GM12878 (cell line): ENCODE measurements around the gene BIVM. TPM values are rescaled to one million over a fixed set of nuclear protein-coding genes. Genes with fewer than 3 reads are reported as not detected.

Source experiments
- ATAC-seq: fragments of 200-7000 bp; cut with Tn5 transposase; 3 replicates; pipeline ENCODE4 v1.9.1; 2020; ENCODE audit warnings: mild to moderate bottlenecking, moderate library complexity
- BruUV-seq: library from RNA; stranded (reverse); fragments of 400-500 nt; replicated peaks from 2 replicates; lab custom pipeline; 2021; lab: Mats Ljungman, UMichigan
- CTCF ChIA-PET: fragments of 300-600 bp; sonication (Branson Sonifier 250); formaldehyde crosslinking; extraction: SDS; loops from one replicate; lab custom pipeline; 2021; ENCODE audit warnings: inconsistent platforms; lab: Yijun Ruan, JAX
- POLR2A ChIA-PET: fragments of 350-600 bp; formaldehyde crosslinking; extraction: SDS; loops from one replicate; lab custom pipeline; 2021; ENCODE audit warnings: inconsistent platforms; lab: Charles Lee
- RAD21 ChIA-PET: fragments of 300-600 bp; sonication (Branson Sonifier 250); formaldehyde crosslinking; loops from one replicate; lab custom pipeline; 2023; ENCODE audit warnings: antibody characterized with exemption; ENCODE audit not compliant: unreplicated experiment; lab: Charles Lee
- SMC1A ChIA-PET: fragments of 300-600 bp; sonication (Branson Sonifier 250); formaldehyde crosslinking; loops from one replicate; lab custom pipeline; 2023; ENCODE audit not compliant: unreplicated experiment, uncharacterized antibody; lab: Charles Lee
- DNase-seq: peaks from one replicate; pipeline ENCODE4 v3.0.0-alpha.2; 2011; ENCODE audit warnings: low read depth, low spot score
- FAIRE-seq: peaks from 3 replicates; lab custom pipeline; 2011; peaks lifted over from hg19 to GRCh38; lab: Jason Lieb, UNC
- H2AFZ ChIP-seq: 2 replicates; pipeline ENCODE4 v1.6.0; 2011; ENCODE audit warnings: low read depth, low read length, control low read depth; ENCODE audit not compliant: control insufficient read depth
- H3K27ac ChIP-seq: 2 replicates; pipeline ENCODE4 v1.5.1; 2011; ENCODE audit warnings: control low read depth; ENCODE audit not compliant: control insufficient read depth, insufficient read depth
- H3K27me3 ChIP-seq, 2 experiments: replicated peaks in 1 of 2; 2 replicates each; pipeline versions ENCODE4 v1.6.0 to v1.6.1; 2011; ENCODE audit warnings: low read length in 1 of 2; ENCODE audit not compliant: control insufficient read depth in 2 of 2, insufficient read depth in 2 of 2
- H3K36me3 ChIP-seq, 2 experiments: 2 replicates each; pipeline ENCODE4 v1.5.1; 2011; ENCODE audit warnings: low read length in 1 of 2; ENCODE audit not compliant: control insufficient read depth in 2 of 2, insufficient read depth in 2 of 2
- H3K4me1 ChIP-seq: 2 replicates; pipeline ENCODE4 v1.6.1; 2011; ENCODE audit warnings: mild to moderate bottlenecking, low read length, moderate library complexity, mixed read lengths; ENCODE audit not compliant: control insufficient read depth, insufficient read depth
- H3K4me2 ChIP-seq: 2 replicates; pipeline ENCODE4 v1.6.0; 2011; ENCODE audit warnings: control low read depth; ENCODE audit not compliant: control insufficient read depth, insufficient read depth
- H3K4me3 ChIP-seq: fragments of 200-600 bp; sonication (generic); 2 replicates; pipeline ENCODE4 v1.5.1; 2016
- H3K79me2 ChIP-seq: 2 replicates; pipeline ENCODE4 v1.6.0; 2011; ENCODE audit warnings: low read length; ENCODE audit not compliant: control insufficient read depth, insufficient read depth
- H3K9ac ChIP-seq: 2 replicates; pipeline ENCODE4 v1.8.0; 2011; ENCODE audit warnings: low read length, control low read depth, mixed read lengths; ENCODE audit not compliant: control insufficient read depth, insufficient read depth
- H3K9me3 ChIP-seq: replicated peaks from 3 replicates; pipeline ENCODE4 v1.5.1; 2011; ENCODE audit warnings: mild to moderate bottlenecking, low read length; ENCODE audit not compliant: control insufficient read depth, insufficient read depth
- H4K20me1 ChIP-seq: 2 replicates; pipeline ENCODE4 v1.6.0; 2011; ENCODE audit not compliant: control insufficient read depth, insufficient read depth
- BCL11A ChIP-seq: IDR thresholded peaks from 2 replicates; pipeline ENCODE4 v1.6.1; 2011; ENCODE audit warnings: low read depth, low read length
- BCLAF1 ChIP-seq: fragments of 450-650 bp; IDR thresholded peaks from 2 replicates; pipeline ENCODE4 v1.6.1; 2017; ENCODE audit warnings: antibody characterized with exemption, mild to moderate bottlenecking, moderate library complexity
- CBX5 ChIP-seq: sonication (generic); IDR thresholded peaks from 2 replicates; pipeline ENCODE4 v1.6.1; 2016; ENCODE audit warnings: low read depth, moderate library complexity, mild to moderate bottlenecking, inconsistent platforms
- E2F4 ChIP-seq: IDR thresholded peaks from 2 replicates; pipeline ENCODE4 v1.6.1; 2012; ENCODE audit warnings: low read depth, low read length, improper control_type of control experiment
- EGR1 ChIP-seq, 2 experiments: IDR thresholded peaks; 1 replicate in 1 of 2; 2 replicates in 1 of 2; pipeline ENCODE4 v1.6.1; 2011 to 2012; ENCODE audit warnings: low read depth in 2 of 2, low read length in 2 of 2, borderline replicate concordance in 1 of 2, mild to moderate bottlenecking in 1 of 2, moderate library complexity in 1 of 2
- IRF4 ChIP-seq: IDR thresholded peaks from 2 replicates; pipeline ENCODE4 v1.6.1; 2011; ENCODE audit warnings: low read depth, low read length
- KLF5 ChIP-seq: fragments of 450-650 bp; IDR thresholded peaks from 2 replicates; pipeline ENCODE4 v1.6.1; 2014; ENCODE audit warnings: mild to moderate bottlenecking; ENCODE audit not compliant: partially characterized antibody
- MTA3 ChIP-seq: IDR thresholded peaks from 2 replicates; pipeline ENCODE4 v1.6.1; 2012; ENCODE audit warnings: low read length, inconsistent platforms, borderline replicate concordance
- PKNOX1 ChIP-seq: fragments of 450-650 bp; IDR thresholded peaks from 2 replicates; pipeline ENCODE4 v1.6.1; 2016; ENCODE audit warnings: mild to moderate bottlenecking
- RCOR1 ChIP-seq: conservative IDR thresholded peaks from 2 replicates; pipeline ENCODE4 v1.6.1; 2012; ENCODE audit warnings: low read depth, low read length, improper control_type of control experiment
- REST ChIP-seq: IDR thresholded peaks from 2 replicates; pipeline ENCODE4 v1.6.1; 2012; ENCODE audit warnings: mild to moderate bottlenecking, low read depth, low read length
- SMARCA5 ChIP-seq: fragments of 450-650 bp; IDR thresholded peaks from 2 replicates; pipeline ENCODE4 v1.6.1; 2017; ENCODE audit warnings: mild to moderate bottlenecking
- SUZ12 ChIP-seq: fragments of 200-600 bp; sonication (generic); IDR thresholded peaks from one replicate; pipeline ENCODE4 v1.6.1; 2018; ENCODE audit warnings: antibody characterized with exemption, mild to moderate bottlenecking; ENCODE audit not compliant: unreplicated experiment
- ZNF24 ChIP-seq: fragments of 450-650 bp; IDR thresholded peaks from 2 replicates; pipeline ENCODE4 v1.6.1; 2017; ENCODE audit warnings: antibody characterized with exemption, mild to moderate bottlenecking
- WGBS: methylation state at CpG from one replicate; pipeline ENCODE4 v1.1.6; 2016; ENCODE audit warnings: low lambda C conversion rate; ENCODE audit not compliant: insufficient replicate concordance, insufficient coverage; ENCODE audit errors: missing lambda C conversion rate; 5-methylcytosine and 5-hydroxymethylcytosine counted together
- in situ Hi-C: fragments of 300-500 bp; cut with MboI; formaldehyde crosslinking; loops from 9 replicates; pipeline ENCODE4 v1.14.3; 2018; ENCODE audit warnings: mixed read lengths
- intact Hi-C: fragments of 100-400 bp; cut with micrococcal nuclease; formaldehyde crosslinking; loops from one replicate; pipeline ENCODE4 v1.14.2; 2022; ENCODE audit not compliant: unreplicated experiment
- polyA plus RNA-seq, 11 experiments: library from polyadenylated mRNA; depleted of rRNA in 4 of 11; unstranded in 6 of 11; stranded (reverse) in 5 of 11; fragments of >200 nt; fragmentation: Nextera tagmentation in 4 of 11; fragmentation: Illumina TruSeq in 1 of 11; extraction: Ambion mirVana in 4 of 11; extraction: Trizol in 1 of 11; gene quantifications; 1 replicate in 1 of 11; 2 replicates in 10 of 11; pipeline versions ENCODE4 v1.2.1 to v1.2.3, GENCODE V29; 2011 to 2016; ENCODE audit warnings: inconsistent platforms in 2 of 11, missing spikeins in 2 of 11, low read depth in 1 of 11
- total RNA-seq, 4 experiments: library from RNA; depleted of rRNA in 3 of 4; stranded (reverse); fragments of >200 nt in 3 of 4; fragmentation: Illumina TruSeq in 1 of 4; extraction: Trizol in 1 of 4; gene quantifications; 2 replicates each; pipeline versions ENCODE4 v1.2.1 to v1.2.3, GENCODE V29; 2013 to 2021

The BIVM gene
- total and polyA plus RNA-seq, 10 of the 15 experiments (the other 5 are each of a cell fraction or from before 2014, with no cell fraction given) = 3.4 to 20.1 (median 14.1) TPM

- ChIA-PET RAD21 (no interaction called here), CTCF (no interaction called here), POLR2A (no interaction called here), SMC1A (no interaction called here)
- BruUV-seq = no TSS peak
- H3K79me2 ChIP-seq = no peaks in the 10 kb centered on the region
- DNase-seq (no peak), ATAC-seq (no peak), FAIRE-seq (no peak)
- 98% methylated on average over 13 of the region's 13 CpGs for WGBS
- H3K36me3 ChIP-seq = peaks cover 19 to 62% of the 10 kb centered on the region in 2 experiments
- intact Hi-C loops (no loop called here), in situ Hi-C loops (no loop called here)
- H2AFZ ChIP-seq = no peak overlapping the region
- no peak overlapping the region for H3K4me3 ChIP-seq
- no peaks in the 10 kb centered on the region for H4K20me1 ChIP-seq
- H3K4me1 ChIP-seq = no peaks in the 10 kb centered on the region
- H3K9me3 ChIP-seq = no peaks in the 10 kb centered on the region
- H3K4me2 ChIP-seq = no peak overlapping the region
- H3K9ac ChIP-seq = no peak overlapping the region
- no peaks in the 10 kb centered on the region for H3K27me3 ChIP-seq
- H3K27ac ChIP-seq = no peak overlapping the region
- TF ChIP-seq SMARCA5 = no peak
- no peak for TF ChIP-seq CBX5
- no peak for TF ChIP-seq BCL11A
- TF ChIP-seq PKNOX1 = no peak
- TF ChIP-seq KLF5 = no peak
- TF ChIP-seq RCOR1 = no peak
- TF ChIP-seq EGR1 (IDR thresholded peaks at IDR 0.05; ENCODE audit: borderline replicate concordance in 1 of 2, low read depth in 2 of 2, low read length in 2 of 2) = no peak
- no peak for TF ChIP-seq SUZ12
- TF ChIP-seq BCLAF1 = no peak
- TF ChIP-seq E2F4 = no peak
- TF ChIP-seq ZNF24 = no peak
- TF ChIP-seq MTA3 = no peak
- TF ChIP-seq REST = no peak
- no peak for TF ChIP-seq IRF4
These were observed 63.8 kb downstream of the BIVM start for GRCh38 chr13:102862624-102863210.
